PFSK-1 (cell line): ENCODE measurements around the gene GAL3ST3. TPM values are rescaled to one million over a fixed set of nuclear protein-coding genes. Genes with fewer than 3 reads are reported as not detected.

Experiments used
- FOXP2 ChIP-seq: optimal IDR thresholded peaks from 2 replicates; pipeline ENCODE3; 2011; ENCODE audit warnings: borderline replicate concordance, control low read depth, inconsistent platforms; ENCODE audit not compliant: insufficient read depth; ENCODE audit errors: extremely low read length, extremely low read depth
- POLR2AphosphoS5 ChIP-seq: IDR thresholded peaks from 2 replicates; pipeline ENCODE4 v1.6.1; 2012; ENCODE audit warnings: low read depth, mild to moderate bottlenecking, control low read depth, low read length, moderate library complexity
- REST ChIP-seq, 2 experiments: IDR thresholded peaks; 2 replicates each; pipeline versions ENCODE4 v1.6.1 to v1.8.0; 2011 to 2012; ENCODE audit warnings: low read depth in 2 of 2, low read length in 2 of 2, control low read depth in 1 of 2, inconsistent platforms in 1 of 2, mild to moderate bottlenecking in 1 of 2, moderate library complexity in 1 of 2; ENCODE audit not compliant: insufficient read depth in 1 of 2
- SIN3A ChIP-seq: IDR thresholded peaks from 2 replicates; pipeline ENCODE4 v1.6.1; 2012; ENCODE audit warnings: mild to moderate bottlenecking, low read length, moderate library complexity, borderline replicate concordance; ENCODE audit not compliant: insufficient read depth
- TAF1 ChIP-seq: IDR thresholded peaks from 2 replicates; pipeline ENCODE4 v1.6.1; 2012; ENCODE audit warnings: low read length, control low read depth, borderline replicate concordance; ENCODE audit not compliant: insufficient read depth
- polyA plus RNA-seq: library from polyadenylated mRNA; unstranded; fragments of >200 nt; gene quantifications from one replicate; pipeline ENCODE4 v1.2.1, GENCODE V29; 2012; ENCODE audit warnings: low read depth, missing spikeins; ENCODE audit not compliant: insufficient read length

The GAL3ST3 gene
- not detected for polyA plus RNA-seq

GRCh38 chr11:66048547-66049323 lies at the start of gene GAL3ST3:
Gene GAL3ST3 (minus strand): TSS chr11:66049161. CDS start chr11:66045415, 3,746 bp downstream.
- TF ChIP-seq FOXP2: no peak
- no peak for TF ChIP-seq POLR2AphosphoS5
- TF ChIP-seq REST (IDR thresholded peaks at IDR 0.05; ENCODE audit: insufficient read depth in 1 of 2, low read depth in 2 of 2, low read length in 2 of 2): no peak
- TF ChIP-seq TAF1: no peak
- TF ChIP-seq SIN3A: no peak

- TF ChIP-seq REST (IDR thresholded peaks at IDR 0.05; ENCODE audit: insufficient read depth in 1 of 2, low read depth in 2 of 2, low read length in 2 of 2) (no peak), SIN3A (no peak), TAF1 (no peak), POLR2AphosphoS5 (no peak), FOXP2 (no peak)
These were observed 41.3 kb upstream of the GAL3ST3 start for GRCh38 chr11:66090288-66090687.

- TF ChIP-seq SIN3A (no peak), FOXP2 (no peak), POLR2AphosphoS5 (no peak), TAF1 (no peak), REST (IDR thresholded peaks at IDR 0.05; ENCODE audit: insufficient read depth in 1 of 2, low read depth in 2 of 2, low read length in 2 of 2) (no peak)
These were observed 40.1 kb upstream of the GAL3ST3 start for GRCh38 chr11:66089067-66089466.

GRCh38 chr11:66087148-66087908 lies 38.4 kb upstream of the GAL3ST3 start:
- TF ChIP-seq POLR2AphosphoS5: no peak
- TF ChIP-seq FOXP2: no peak
- TF ChIP-seq SIN3A: no peak
- TF ChIP-seq TAF1: no peak
- TF ChIP-seq REST (IDR thresholded peaks at IDR 0.05; ENCODE audit: insufficient read depth in 1 of 2, low read depth in 2 of 2, low read length in 2 of 2): no peak
